OCI-LY1 (cell line): ENCODE data around the gene SYTL5.

Experiments
- EZH2 ChIP-seq: fragments of 200-600 bp; sonication (generic), shearing (Covaris generic); IDR thresholded peaks from 2 replicates; pipeline ENCODE4 v1.8.0; 2017; ENCODE audit warnings: borderline replicate concordance, mixed run types, mild to moderate bottlenecking, antibody characterized with exemption, low read length, moderate library complexity, mixed read lengths
- TF ChIP-seq, protein P1 (sequence below): fragments of 200-600 bp; sonication (generic), shearing (Covaris generic); IDR thresholded peaks from 2 replicates; pipeline ENCODE4 v1.5.1; 2017; ENCODE audit warnings: mild to moderate bottlenecking, antibody characterized with exemption, low read length, moderate library complexity, mixed read lengths

GRCh38 chrX:38087594-38087993 is 81.2 kb downstream of the SYTL5 start:
- TF ChIP-seq EZH2: no peak
- TF ChIP-seq, protein P1, sequence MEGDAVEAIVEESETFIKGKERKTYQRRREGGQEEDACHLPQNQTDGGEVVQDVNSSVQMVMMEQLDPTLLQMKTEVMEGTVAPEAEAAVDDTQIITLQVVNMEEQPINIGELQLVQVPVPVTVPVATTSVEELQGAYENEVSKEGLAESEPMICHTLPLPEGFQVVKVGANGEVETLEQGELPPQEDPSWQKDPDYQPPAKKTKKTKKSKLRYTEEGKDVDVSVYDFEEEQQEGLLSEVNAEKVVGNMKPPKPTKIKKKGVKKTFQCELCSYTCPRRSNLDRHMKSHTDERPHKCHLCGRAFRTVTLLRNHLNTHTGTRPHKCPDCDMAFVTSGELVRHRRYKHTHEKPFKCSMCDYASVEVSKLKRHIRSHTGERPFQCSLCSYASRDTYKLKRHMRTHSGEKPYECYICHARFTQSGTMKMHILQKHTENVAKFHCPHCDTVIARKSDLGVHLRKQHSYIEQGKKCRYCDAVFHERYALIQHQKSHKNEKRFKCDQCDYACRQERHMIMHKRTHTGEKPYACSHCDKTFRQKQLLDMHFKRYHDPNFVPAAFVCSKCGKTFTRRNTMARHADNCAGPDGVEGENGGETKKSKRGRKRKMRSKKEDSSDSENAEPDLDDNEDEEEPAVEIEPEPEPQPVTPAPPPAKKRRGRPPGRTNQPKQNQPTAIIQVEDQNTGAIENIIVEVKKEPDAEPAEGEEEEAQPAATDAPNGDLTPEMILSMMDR: no peak
